Endodermal cell (in vitro differentiated cells): ENCODE data around the gene F11R. TPM values are rescaled to one million over a fixed set of nuclear protein-coding genes. Genes with fewer than 3 reads are reported as not detected.

Experiments
- DNase-seq: peaks from one replicate; pipeline ENCODE4 v3.0.0-alpha.2; 2017
- H3K27ac ChIP-seq: 2 replicates; pipeline ENCODE4 v1.5.1; 2013; ENCODE audit warnings: mild to moderate bottlenecking, low read depth, low read length, moderate library complexity
- H3K27me3 ChIP-seq: 2 replicates; pipeline ENCODE4 v1.6.1; 2013; ENCODE audit warnings: mild to moderate bottlenecking, low read length, moderate library complexity; ENCODE audit not compliant: insufficient read depth, control insufficient read depth, poor library complexity, severe bottlenecking
- H3K36me3 ChIP-seq: 2 replicates; pipeline ENCODE4 v1.7.0; 2013; ENCODE audit warnings: mild to moderate bottlenecking, low read length, moderate library complexity; ENCODE audit not compliant: control insufficient read depth, insufficient read depth
- H3K4me1 ChIP-seq: one replicate; pipeline ENCODE4 v1.7.0; 2013; ENCODE audit warnings: low read length; ENCODE audit not compliant: control insufficient read depth, insufficient read depth
- H3K4me3 ChIP-seq: 2 replicates; pipeline ENCODE4 v1.5.1; 2013; ENCODE audit warnings: mild to moderate bottlenecking, low read length, moderate library complexity
- H3K9ac ChIP-seq: 2 replicates; pipeline ENCODE4 v1.6.1; 2013; ENCODE audit warnings: mild to moderate bottlenecking, low read length, moderate library complexity; ENCODE audit not compliant: poor library complexity, severe bottlenecking; ENCODE audit errors: extremely low read depth
- H3K9me3 ChIP-seq: 2 replicates; pipeline ENCODE4 v1.6.1; 2013; ENCODE audit warnings: mild to moderate bottlenecking, low read length, moderate library complexity; ENCODE audit not compliant: control insufficient read depth
- H3K27ac Mint-ChIP-seq: 2 replicates; pipeline ENCODE4 v1.8.0; 2020; ENCODE audit warnings: mixed read lengths
- H3K27me3 Mint-ChIP-seq: 2 replicates; pipeline ENCODE4 v1.8.0; 2021; ENCODE audit warnings: mild to moderate bottlenecking, mixed read lengths; ENCODE audit not compliant: insufficient read depth
- H3K36me3 Mint-ChIP-seq: 2 replicates; pipeline ENCODE4 v1.8.0; 2020; ENCODE audit warnings: low read depth, mixed read lengths
- H3K4me1 Mint-ChIP-seq: 2 replicates; pipeline ENCODE4 v1.8.0; 2020; ENCODE audit warnings: mixed read lengths
- H3K4me3 Mint-ChIP-seq: 2 replicates; pipeline ENCODE4 v1.8.0; 2020; ENCODE audit warnings: mild to moderate bottlenecking, moderate library complexity, mixed read lengths
- H3K9me3 Mint-ChIP-seq: 2 replicates; pipeline ENCODE4 v1.8.0; 2020; ENCODE audit warnings: mild to moderate bottlenecking, mixed read lengths
- CTCF ChIP-seq: fragments of 200-600 bp; sonication (generic); conservative IDR thresholded peaks from 2 replicates; pipeline ENCODE4 v1.5.0; 2021; ENCODE audit warnings: antibody characterized with exemption, mild to moderate bottlenecking
- WGBS, 2 experiments: methylation state at CpG; one replicate each; pipeline versions ENCODE4 v1.1.5 to v1.1.7; 2013; ENCODE audit warnings: missing lambda C conversion rate in 2 of 2, mixed read lengths in 1 of 2; ENCODE audit not compliant: insufficient coverage in 1 of 2, insufficient read length in 1 of 2; 5-methylcytosine and 5-hydroxymethylcytosine counted together
- total RNA-seq, 2 donors: library from RNA; stranded (reverse); fragmentation: NEBNext Ultra II Directional in 1 of 2; extraction: Animal tissue kit (Norgen Biotek cat#: 25700) in 1 of 2; gene quantifications; 2 replicates in 1 of 2; 3 replicates in 1 of 2; pipeline ENCODE4 v1.2.1, GENCODE V29; 2021

Gene F11R
- total RNA-seq, 2 donors from 2014 or later = 190 to 226 TPM

DNA sequence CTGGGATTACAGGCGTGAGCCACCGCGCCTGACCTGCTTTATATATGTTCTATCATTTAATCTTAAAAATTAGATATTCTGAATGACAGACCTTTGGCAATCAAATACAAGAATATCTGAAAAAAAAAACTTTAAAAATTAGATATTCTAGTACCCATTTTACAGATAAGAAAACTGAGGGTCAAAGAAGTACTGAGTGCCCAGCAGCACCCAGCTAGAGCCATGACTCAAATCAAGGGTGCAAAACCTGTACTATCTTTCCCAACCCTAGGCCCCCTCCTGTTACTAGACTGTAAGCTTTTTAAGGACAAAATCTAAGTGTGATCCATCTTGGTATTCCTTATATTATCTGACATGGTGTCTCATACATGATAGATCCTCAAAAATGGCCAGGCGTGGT is 40.5 kb upstream of the F11R start:
- no peak for TF ChIP-seq CTCF
- Mint-ChIP-seq H3K9me3 (no peaks in the 10 kb centered on the region), H3K4me1 (peaks cover 8% of the 10 kb centered on the region), H3K27me3 (no peaks in the 10 kb centered on the region), H3K36me3 (no peaks in the 10 kb centered on the region), H3K4me3 (no peak overlapping the region), H3K27ac (no peak overlapping the region)
- no peak for DNase-seq
- H3K27me3 ChIP-seq = no peaks in the 10 kb centered on the region
- no peak overlapping the region for H3K27ac ChIP-seq
- H3K4me3 ChIP-seq = no peak overlapping the region
- H3K4me1 ChIP-seq = no peaks in the 10 kb centered on the region
- H3K36me3 ChIP-seq = no peaks in the 10 kb centered on the region
- 99 to 100% methylated on average over 1 to 2 of the region's 4 CpGs for WGBS, 2 experiments
- no peak overlapping the region for H3K9ac ChIP-seq
- H3K9me3 ChIP-seq = no peaks in the 10 kb centered on the region

- Mint-ChIP-seq H3K27ac (peak overlapping the region; percentile 4), H3K27me3 (no peaks in the 10 kb centered on the region), H3K36me3 (no peaks in the 10 kb centered on the region), H3K4me3 (no peak overlapping the region), H3K9me3 (no peaks in the 10 kb centered on the region), H3K4me1 (peaks cover 8% of the 10 kb centered on the region)
- Histone ChIP-seq H3K9me3 (no peaks in the 10 kb centered on the region), H3K36me3 (no peaks in the 10 kb centered on the region), H3K27ac (no peak overlapping the region), H3K27me3 (no peaks in the 10 kb centered on the region), H3K4me3 (no peak overlapping the region), H3K4me1 (no peaks in the 10 kb centered on the region), H3K9ac (no peak overlapping the region)
- no peak for TF ChIP-seq CTCF
- no peak for DNase-seq
- 92% methylated on average over 6 of the region's 6 CpGs; no CpG with 5 or more reads in 1 of the 2 experiments for WGBS, 2 experiments
These were observed 38.3 kb upstream of the F11R start for GRCh38 chr1:161059293-161059692.

DNA sequence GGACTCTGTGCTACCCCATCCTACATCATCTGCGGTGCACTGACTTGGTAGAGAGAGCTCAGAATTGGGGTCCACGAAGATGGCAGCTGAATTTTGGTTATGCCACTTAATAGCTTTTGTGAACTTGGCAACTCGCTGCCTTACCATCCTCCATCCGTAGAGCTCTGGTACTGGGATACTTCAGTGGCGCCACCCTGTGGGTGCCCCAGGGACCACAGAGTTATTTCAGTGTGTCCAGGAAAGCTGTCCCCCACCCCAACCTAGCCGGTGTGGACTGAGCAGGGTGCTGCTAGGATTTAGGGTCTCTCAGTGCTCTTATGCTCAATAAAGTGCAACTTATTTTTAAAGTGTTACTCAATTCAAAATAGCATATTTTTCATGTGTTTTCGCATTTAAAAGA is 33.9 kb upstream of the F11R start:
- Mint-ChIP-seq H3K36me3 (no peaks in the 10 kb centered on the region), H3K4me3 (no peak overlapping the region), H3K27me3 (no peaks in the 10 kb centered on the region), H3K27ac (no peak overlapping the region), H3K4me1 (peaks cover 4% of the 10 kb centered on the region), H3K9me3 (no peaks in the 10 kb centered on the region)
- H3K4me3 ChIP-seq = no peak overlapping the region
- no peak for DNase-seq
- peak; percentile 53 for TF ChIP-seq CTCF
- 90 to 91% methylated on average over 5 to 7 of the region's 7 CpGs for WGBS, 2 experiments
- no peaks in the 10 kb centered on the region for H3K9me3 ChIP-seq
- H3K27ac ChIP-seq = no peak overlapping the region
- H3K4me1 ChIP-seq = no peaks in the 10 kb centered on the region
- no peaks in the 10 kb centered on the region for H3K27me3 ChIP-seq
- H3K9ac ChIP-seq = no peak overlapping the region
- no peaks in the 10 kb centered on the region for H3K36me3 ChIP-seq
